Ammon's horn (tissue), 1 donor: ENCODE measurements around the gene PAGR1.
"Not testable (repeated sequence)": the region's sequence is repeated elsewhere in the genome, so short reads cannot be mapped to it uniquely, and the experiment has no call there.

ENCODE experiments used
- DNase-seq: peaks from one replicate; pipeline ENCODE4 v3.0.0-alpha.2; 2016; ENCODE audit warnings: low spot score

Gene PAGR1

GRCh38 chr16:29864205-29864604, 48.3 kb downstream of the PAGR1 start:
- no peak for DNase-seq

GRCh38 chr16:29868396-29869009, 52.6 kb downstream of the PAGR1 start:
- DNase-seq = no peak

- DNase-seq = not testable (repeated sequence)
Measured at GRCh38 chr16:29869067-29869466, 53.1 kb downstream of the PAGR1 start.
